Neural progenitor cell (in vitro differentiated cells): ENCODE measurements around the gene EXOG.

ENCODE experiments used
- CTCF ChIP-seq: fragments of 200-600 bp; sonication (generic); IDR thresholded peaks from 2 replicates; pipeline ENCODE4 v1.5.1; 2017; ENCODE audit warnings: antibody characterized with exemption, mild to moderate bottlenecking
- EZH2 ChIP-seq: fragments of 200-600 bp; sonication (generic); IDR thresholded peaks from 2 replicates; pipeline ENCODE4 v1.6.1; 2017; ENCODE audit warnings: antibody characterized with exemption, mild to moderate bottlenecking, moderate library complexity

- no peak for TF ChIP-seq CTCF
- TF ChIP-seq EZH2, result no peak
Measured at GRCh38 chr3:38563070-38563885, 67.1 kb downstream of the EXOG start.
